ENCODE data around the gene RAB6D. TPM values are rescaled to one million over a fixed set of nuclear protein-coding genes. Genes with fewer than 3 reads are reported as not detected.
A peak's percentile ranks its signal among the peaks of the same experiment; 100 is the strongest.

RAB6D gene
- total RNA-seq, 1 experiment from 2014 or later, result not detected

- Histone ChIP-seq H4K20me1 (ENCODE audit: control insufficient read depth, insufficient read depth, insufficient read length) (no peaks in the 10 kb centered on the region), H2AK5ac (ENCODE audit: insufficient read length, low read length) (no peak overlapping the region), H3K4ac (ENCODE audit: low read depth, low read length) (no peak overlapping the region), H3K14ac (ENCODE audit: insufficient read depth, low read length) (no peak overlapping the region), H3K27me3 (ENCODE audit: insufficient read depth, low read length) (no peaks in the 10 kb centered on the region; the same call in 1 of the 2 replicates), H2BK120ac (ENCODE audit: low read depth, low read length, poor library complexity, severe bottlenecking) (no peak overlapping the region), H3K27ac (ENCODE audit: insufficient read length, low read depth, low read length) (no peak overlapping the region), H2BK20ac (ENCODE audit: low read depth, low read length, poor library complexity, severe bottlenecking) (no peak overlapping the region), H3K4me1 (ENCODE audit: insufficient read depth, low read length) (no peaks in the 10 kb centered on the region), H4K8ac (replicated peaks; ENCODE audit: insufficient read length, low read depth, low read length) (no peak overlapping the region), H2BK5ac (ENCODE audit: insufficient read length, low read length) (no peak overlapping the region), H2BK15ac (ENCODE audit: low read depth, low read length) (no peak overlapping the region), H3K9ac (ENCODE audit: extremely low read depth, insufficient read length, low read length) (no peak overlapping the region), H3K23ac (ENCODE audit: insufficient read length, low read depth, low read length) (no peak overlapping the region), H3K23me2 (ENCODE audit: insufficient read length, low read depth, low read length, poor library complexity, severe bottlenecking) (no peaks in the 10 kb centered on the region), H3K9me3 (ENCODE audit: control insufficient read depth, low read depth, low read length) (no peaks in the 10 kb centered on the region), H2AFZ (ENCODE audit: low read length) (peak overlapping the region; percentile 84), H3T11ph (ENCODE audit: low read length) (no peak overlapping the region), H3K4me2 (ENCODE audit: insufficient read depth, insufficient read length, low read length) (no peak overlapping the region), H2BK12ac (ENCODE audit: insufficient read length, low read depth, low read length) (no peak overlapping the region), H3K56ac (ENCODE audit: insufficient read length, low read depth, low read length) (no peak overlapping the region), H3K79me1 (ENCODE audit: insufficient read depth, low read depth, low read length, poor library complexity, severe bottlenecking) (no peaks in the 10 kb centered on the region), H3K79me2 (ENCODE audit: insufficient read depth, low read length) (no peaks in the 10 kb centered on the region), H3K18ac (ENCODE audit: insufficient read length, low read depth, low read length) (no peak overlapping the region), H4K5ac (ENCODE audit: insufficient read length, low read depth, low read length) (no peak overlapping the region), H4K91ac (ENCODE audit: insufficient read length, low read depth, low read length) (no peak overlapping the region)
- peak; percentile 83 for TF ChIP-seq CTCF (conservative IDR thresholded peaks at IDR 0.05)
- Mint-ChIP-seq H3K27me3 (ENCODE audit: low read depth) (no peaks in the 10 kb centered on the region; the same call in none of the 2 replicates), H3K27ac (no peak overlapping the region; a peak in 1 of 7 replicates), H3K36me3 (ENCODE audit: insufficient read depth in 1 of 3, low read depth in 3 of 3) (no peaks in the 10 kb centered on the region), H3K4me3 (no peak overlapping the region), H3K9me3 (no peaks in the 10 kb centered on the region; a peak in 1 of 5 replicates), H3K4me1 (peaks cover 7 to 8% of the 10 kb centered on the region in 2 experiments)
- WGBS (ENCODE audit: extremely low coverage, insufficient read length, low lambda C conversion rate), result no CpG with 5 or more reads among the region's 7 CpGs
- DNase-seq, result no peak
Measured at GRCh38 chr2:131413148-131413747, 49.3 kb upstream of the RAB6D start.

All from H9 (cell line).